RPMI8226 (cell line): ENCODE results near the gene ERC1.
A peak's percentile ranks its signal among the peaks of the same experiment; 100 is the strongest.

ENCODE experiments used
- DNase-seq: peaks from one replicate; pipeline ENCODE4 v3.0.0-alpha.2; 2015

ERC1 gene

DNA sequence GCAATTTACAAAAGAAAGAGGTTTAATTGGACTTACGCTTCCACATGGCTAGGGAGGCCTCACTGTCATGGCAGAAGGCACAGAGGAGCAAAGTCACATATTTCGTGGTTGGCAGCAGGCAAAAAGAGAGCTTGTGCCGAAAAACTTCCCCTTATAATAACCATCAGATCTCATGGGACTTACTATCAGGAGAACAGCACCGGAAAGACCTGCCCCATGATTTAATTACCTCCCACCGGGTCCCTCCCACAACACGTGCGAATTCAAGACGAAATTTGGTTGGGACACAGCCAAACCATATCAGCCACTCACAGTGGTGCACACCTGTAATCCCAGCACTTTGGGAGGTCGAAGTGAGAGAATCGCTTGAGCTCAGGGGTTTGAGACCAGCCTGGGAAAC is 534.8 kb downstream of the ERC1 start:
- DNase-seq, result no peak

DNA sequence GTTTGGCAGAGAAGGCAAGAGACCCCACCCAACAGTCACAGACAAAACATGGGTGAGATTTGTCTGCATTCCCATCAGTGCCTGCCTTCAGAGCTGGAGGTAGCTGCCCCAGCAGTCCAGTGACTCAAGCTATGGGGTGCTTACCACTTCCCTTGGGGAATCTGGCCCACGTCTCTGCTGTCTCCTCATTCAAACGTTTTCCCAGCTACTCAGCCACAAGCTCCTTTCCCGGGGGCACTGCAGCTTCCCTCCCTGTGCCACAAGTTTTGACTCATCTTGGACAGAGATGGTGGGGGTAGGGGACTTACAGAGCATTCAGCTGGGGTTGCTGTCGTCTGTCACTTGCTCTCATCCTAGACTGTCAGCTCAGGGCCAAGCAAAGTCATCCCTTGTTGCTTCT is 536.8 kb downstream of the ERC1 start:
- no peak for DNase-seq

DNA sequence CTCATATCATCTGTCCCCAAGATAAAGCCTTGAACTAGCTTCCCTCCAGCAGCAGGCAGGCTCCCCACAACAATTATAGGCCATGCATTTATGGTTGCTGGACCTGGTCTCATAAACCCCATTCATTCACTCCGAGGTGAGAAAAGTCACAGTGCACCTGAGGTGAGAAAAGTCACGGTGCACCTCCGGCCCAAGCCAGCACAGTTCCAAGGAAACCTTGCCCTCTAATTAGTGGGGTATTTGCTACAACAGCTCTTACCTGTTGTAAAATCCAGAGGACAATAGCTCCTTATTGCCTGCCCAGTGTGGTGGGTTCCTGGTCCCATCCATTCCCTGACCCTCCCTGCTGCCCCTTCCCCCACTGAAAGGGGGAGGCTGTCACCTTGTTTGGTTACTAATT is 537.8 kb downstream of the ERC1 start:
- DNase-seq, result no peak

DNA sequence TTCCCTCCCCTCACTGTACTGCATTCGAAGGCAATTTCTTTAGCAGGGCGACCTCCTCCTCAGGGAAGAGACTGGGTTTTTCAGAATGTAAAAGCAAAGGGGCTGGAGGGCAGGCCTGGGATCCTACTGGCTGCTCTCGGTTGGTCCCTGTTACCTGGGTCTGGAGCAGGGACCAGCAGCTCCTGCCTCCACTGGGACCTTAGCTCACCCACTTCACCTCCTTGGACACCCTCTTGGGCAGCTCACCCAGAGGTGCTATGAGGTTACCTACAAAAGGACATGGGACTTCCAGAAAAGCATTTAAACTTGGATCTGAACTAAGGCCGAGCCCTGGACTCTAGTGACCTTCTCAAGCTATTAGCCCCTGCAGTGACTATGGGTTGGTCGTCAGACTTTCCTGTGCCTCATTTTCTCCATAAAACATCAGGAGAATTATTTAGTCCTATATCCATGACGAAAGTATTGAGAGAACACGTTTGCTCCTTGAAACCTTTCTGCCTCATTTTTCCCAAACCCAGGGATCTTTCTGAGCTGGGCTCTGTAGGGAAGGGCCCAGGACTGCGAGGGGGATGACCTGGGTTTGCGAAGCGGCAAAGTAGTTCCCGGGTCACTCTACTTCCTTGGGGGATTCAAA is 538.3 kb downstream of the ERC1 start:
- DNase-seq, result no peak

DNA sequence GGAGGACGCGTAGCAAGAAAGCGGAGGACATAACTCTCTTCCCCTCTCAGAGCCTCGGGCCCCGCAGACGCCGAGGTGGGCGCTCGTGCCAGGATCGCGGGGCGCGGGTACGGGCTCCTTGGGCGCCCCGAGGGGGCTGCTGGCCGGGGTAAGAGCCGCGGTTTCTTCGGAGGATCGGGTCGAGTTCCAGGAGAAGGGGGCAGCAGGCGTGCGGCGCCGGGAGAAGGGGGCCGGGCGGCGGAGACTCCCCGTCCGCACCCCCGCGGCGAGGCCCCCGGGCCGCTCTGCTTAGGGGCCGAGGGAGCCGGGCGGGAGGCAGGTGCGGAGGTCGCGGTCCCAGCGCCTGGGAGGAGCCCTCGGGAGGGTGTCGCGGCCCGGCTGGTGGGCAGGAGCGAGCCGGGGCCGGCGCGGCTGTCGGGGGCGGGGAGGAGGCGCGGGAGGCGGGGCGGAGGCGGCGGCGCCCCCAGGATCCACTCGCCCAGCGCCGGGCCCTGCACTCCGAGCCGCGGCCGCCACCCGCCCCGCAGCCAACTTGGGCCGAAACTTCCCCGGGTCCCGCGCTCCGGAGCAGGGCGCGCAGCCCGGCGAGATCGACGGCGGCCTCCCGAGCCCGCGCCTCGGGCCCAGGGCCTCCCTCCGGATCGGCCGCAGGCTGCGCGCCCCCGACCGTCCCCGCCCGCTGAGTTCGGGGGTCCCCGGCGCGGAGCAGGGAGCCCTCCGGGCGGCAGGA is 539.0 kb downstream of the ERC1 start:
- DNase-seq, result peak; percentile 36

DNA sequence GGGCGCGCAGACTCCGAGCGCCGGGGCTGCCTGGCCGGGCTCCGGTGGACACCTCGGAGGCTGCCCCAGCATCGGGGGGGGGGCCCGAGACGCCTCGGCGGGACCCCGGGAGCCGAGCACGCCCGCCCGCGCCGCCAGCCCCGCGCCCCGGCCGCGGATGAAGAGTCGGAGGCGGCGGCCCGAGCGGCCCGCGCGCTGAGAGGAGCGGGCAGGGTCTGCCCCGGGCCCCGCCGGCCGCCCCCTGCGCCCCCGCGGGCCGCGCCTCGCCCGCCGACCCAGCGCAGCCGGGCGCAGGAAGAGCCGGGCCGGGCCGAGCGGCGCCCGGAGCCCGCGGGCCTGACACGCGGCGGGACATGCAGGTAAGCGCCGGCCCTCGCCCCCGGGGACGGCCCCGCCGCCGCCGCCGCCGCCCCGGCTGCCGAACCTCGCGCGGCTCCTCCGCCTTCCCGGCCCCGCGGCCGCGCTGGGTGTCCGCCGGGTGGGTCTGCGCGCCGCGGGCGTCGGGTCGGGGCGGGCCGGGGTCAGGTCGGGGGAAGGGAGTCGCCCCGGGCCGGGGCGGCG is 539.6 kb downstream of the ERC1 start:
- peak; percentile 23 for DNase-seq

DNA sequence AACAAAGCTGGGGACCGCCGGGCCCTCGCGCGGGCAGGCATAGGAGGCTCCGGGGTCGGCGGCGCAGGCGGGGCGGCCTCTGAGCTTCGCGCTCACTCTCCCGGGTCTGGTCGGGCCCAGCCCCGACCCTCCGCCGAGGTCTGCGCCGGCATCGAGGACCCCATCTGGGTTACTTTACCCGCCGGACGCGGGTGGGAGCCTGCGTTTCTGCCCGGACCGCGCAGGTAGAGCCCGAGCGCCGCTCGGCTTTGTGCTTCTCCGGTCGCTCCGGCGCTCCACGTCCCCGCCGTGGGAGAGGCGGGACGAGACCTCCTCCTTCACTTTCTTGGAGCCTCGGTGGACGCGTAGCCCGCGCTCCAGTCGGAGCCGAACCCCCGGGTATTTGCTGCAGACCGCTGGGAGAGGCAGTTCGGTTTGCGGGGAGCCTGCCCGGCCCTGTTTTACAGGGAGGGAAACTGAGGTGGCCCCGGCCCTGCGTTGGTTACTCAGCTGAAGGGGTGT is 540.2 kb downstream of the ERC1 start:
- peak; percentile 43 for DNase-seq

DNA sequence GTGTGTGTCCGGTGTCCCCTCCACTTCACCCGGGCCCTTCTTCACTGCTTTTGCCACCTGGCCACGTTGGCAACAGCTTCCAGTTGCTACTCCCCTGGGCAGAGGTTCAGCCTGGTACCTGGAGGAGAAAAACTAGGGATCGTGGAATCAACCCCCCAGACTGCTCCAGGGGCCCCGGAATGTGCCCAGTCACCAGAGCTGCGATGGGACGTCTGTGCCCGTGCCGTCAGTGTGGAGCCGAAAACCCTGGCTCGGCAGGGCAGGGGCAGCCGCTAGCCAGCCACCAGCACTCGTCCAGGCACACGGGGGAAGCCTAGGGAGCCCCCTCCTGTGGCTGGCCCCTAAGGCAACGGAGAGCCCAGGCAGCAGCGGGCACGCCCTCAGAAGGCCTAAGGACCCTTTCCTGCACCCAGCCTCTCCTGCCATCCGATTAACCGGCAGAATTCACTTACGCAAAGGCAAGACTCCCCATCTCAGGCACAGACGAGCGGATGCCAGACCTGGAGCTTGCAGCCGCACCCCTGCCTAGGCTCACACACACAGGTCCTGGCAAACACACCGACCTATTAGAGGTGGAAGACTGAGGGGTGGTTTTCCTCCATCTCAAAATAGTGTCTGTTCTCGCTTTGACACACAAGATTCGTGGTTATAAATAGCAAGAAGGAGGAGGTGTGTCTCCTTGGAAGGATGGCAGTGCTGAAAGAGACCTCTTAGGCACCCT is 540.8 kb downstream of the ERC1 start:
- peak; percentile 67 for DNase-seq

DNA sequence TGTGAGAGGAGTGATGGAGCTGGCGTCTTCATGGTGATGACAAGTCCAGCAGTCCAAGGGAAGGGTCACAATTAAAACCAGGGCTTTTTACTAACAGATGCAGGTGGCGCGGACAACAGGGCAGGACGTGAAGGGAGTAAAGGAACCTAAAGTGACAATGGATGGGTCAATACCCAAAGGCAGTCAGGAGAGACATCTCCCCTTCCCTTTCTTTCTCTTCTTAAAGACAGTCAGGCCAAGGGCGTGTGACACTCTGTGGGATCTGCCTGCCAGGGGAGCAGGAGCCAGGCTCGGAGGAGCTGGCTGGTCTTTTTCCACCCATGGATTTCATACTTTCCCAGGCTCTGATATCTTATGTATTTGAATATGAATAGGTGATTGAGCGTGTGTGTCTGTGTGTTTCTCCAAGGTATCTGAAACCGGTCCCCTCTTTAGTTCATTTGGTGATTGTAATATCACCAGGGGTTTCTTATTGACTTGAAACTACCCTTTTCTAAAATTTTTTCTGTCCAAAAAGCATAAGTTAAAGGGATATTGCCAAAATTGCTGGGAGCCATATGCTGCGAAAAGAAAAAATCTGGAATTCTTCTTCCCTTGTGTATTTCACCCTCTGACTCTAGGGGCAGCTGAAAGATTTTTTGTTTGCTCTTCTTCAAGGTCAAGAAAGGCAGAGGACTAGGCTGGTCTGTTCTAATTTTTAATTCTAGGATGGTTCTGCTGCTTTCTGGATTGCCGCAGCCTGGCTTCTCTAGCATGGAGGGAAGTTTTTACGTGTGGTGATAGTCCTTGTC is 541.5 kb downstream of the ERC1 start:
- DNase-seq, result no peak

DNA sequence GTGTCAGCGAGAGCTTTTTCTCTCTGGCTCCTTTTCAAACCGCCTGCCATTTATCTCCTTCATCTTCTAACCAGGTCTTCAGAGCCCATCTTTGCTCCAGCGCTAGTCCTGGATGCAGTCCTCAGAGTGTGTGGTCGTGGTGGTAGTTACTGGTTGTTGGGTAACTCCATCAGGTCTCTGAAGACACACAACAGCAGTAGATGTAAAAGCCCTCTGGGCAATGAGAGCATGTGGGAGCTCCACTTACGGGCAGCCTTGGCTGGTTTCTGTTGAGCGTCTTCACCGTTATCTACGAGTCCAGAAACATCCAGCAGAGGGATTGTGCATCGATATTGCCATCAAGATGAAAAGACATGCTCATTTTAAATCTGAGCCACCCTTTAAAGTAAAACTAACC is 542.2 kb downstream of the ERC1 start:
- DNase-seq, result peak; percentile 79

DNA sequence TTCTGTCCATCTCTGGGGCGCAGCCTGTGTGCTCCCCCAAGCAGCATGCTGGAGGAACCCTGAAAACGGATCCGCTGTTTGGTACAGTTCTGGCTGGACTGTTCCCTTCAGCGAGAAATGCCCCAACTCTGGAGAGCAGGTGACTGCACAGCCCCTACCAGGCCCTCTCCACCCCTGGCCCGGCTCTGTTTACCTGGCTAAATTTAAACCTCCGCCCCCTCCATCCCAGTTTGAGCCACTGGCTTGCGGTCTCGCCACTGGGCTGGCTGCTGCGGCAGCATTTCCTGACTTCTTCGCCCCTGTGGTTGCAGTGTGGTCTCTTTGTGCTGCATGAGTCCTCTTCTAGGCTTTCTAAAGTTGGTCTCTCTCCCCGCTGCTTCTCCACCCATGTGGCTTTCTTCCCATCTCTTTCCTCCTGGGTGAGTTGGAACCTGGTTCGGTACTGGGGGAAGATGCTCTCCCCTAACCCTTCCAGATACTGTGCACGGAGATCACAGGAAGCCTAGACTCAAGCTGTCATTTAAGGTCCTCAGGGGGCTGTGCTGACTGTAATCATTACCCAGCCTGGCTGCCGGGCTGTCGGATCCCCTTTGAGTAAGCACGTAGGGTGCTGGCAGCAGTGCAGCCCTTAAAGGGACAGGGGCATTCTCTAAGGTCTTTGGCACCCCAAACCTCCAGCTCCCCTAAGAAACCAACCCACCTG is 542.7 kb downstream of the ERC1 start:
- DNase-seq, result peak; percentile 93

DNA sequence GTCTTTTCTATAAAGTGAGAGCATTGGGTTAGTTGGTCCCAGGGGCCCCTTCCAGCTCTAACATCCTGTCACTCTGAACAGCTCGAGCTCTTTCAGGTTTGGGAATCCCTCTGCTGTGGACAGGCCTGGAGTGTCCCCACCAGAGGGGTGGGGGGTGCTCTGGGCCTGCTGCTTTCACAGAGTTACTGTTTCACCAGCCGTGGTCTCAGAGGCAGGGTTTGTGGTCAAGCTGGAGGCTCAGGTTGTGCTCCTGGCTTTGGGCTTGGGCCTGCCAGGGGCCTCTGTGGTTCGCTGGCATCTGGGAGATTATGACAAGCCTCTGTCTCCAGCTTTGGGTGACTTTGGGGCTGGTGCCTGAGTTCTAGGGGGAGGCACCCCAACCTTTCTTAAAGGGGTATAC is 543.7 kb downstream of the ERC1 start:
- peak; percentile 56 for DNase-seq

DNA sequence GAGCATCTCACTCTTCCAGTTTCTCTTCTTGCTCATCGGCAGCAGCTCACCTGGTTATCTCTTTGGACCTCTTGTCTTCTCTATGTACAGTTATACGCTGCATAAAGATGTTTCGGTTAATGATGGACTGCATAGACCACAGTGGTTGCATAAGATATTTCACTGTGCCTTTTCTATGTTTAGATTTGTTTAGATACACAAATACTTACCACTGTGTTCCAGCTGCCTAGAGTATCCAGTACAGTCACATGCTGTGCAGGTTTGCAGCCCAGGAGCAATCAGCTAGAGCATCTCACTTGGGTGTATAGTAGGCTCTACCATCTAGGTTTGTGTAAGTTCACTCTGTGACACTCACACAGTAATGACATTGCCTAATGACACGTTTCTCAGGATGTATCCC is 545.8 kb downstream of the ERC1 start:
- DNase-seq, result no peak

DNA sequence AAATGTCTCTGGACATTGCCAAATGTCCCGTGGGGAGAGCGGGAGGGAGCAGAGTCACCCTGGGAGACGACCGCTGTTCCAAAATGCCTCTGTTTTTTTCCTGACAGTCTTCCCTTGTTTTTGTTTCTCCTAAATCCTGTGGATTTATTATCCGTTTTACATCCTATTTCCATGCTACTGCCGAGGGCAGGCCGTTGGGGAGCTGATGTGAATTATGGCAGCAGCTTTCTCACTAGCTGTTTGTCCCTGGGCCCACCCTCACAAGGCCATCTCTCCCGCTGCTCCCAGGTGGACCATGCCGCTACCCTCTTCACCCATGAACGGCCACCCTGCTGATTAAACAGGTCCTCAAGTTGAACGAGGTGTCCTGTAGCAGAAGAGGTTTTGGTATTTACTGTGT is 548.1 kb downstream of the ERC1 start:
- DNase-seq, result no peak

DNA sequence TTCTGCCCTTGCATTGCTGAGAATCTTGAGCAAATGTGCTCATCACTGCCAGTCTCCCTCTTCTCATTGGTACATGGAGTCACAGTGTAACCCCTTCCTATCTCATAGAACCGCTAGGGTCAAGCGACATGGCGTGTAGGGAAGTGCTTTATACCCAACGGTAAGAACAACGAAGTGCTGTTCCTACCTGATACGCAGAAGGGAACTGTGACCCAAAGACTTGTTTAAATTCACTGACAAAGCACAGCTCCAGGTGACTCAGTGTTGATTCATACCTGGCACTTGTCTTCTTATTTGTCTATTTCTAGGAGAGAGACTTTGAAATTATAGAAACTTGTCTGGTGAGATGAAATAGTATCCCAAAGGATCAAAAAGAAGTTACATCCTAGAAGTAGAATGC is 549.7 kb downstream of the ERC1 start:
- no peak for DNase-seq

DNA sequence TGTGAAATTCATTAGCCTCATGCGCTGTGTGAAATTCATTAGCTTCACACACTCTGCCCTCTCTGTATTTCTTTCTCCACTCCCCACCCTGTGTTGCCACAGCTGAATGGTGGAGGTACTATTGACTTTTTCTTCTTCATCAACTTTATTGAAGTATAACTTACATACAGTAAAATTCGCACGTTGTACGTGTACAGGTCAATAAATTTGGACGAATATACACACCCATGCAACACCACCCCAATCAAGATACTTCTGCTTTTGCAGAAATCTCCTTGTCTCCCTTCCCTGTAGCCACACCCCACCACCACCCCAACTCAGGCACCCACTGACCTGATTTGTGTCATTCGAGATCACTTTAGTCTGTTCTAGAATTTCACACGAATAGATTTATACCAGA is 551.6 kb downstream of the ERC1 start:
- DNase-seq, result no peak

DNA sequence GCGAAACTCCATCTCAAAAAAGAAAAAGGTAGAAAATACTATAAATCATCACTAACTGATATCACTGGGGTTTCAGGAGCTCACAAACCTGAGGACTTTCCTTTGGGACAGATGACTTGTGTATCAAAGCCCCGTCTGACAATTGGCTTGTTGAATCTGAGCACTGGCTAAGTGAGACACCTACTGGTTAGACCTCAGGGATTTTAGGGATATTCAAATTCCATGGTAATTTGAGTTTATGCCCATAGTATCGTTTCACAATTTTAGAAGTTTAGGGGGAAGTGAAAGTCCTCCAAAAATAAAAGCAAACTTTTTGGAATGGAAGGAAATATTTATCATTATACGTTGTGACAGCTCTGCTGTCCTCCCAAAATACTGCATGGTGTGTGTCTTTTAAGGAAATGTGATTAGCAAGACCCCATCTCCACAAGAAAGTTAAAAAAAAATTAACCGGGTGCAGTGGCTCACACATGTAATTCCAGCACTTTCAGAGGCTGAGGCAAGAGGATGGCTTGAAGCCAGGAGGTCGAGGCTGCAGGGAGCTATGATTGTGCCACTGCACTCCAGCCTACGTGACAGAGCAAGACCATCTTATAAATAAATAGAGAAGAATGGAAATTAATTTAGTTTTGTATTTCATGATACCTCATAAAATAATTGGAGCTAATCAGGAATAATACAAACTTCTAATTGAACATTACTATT is 554.1 kb downstream of the ERC1 start:
- DNase-seq, result peak; percentile 25
